GM12878 (cell line): Measurements from ENCODE around the gene DMRT1. TPM values are rescaled to one million over a fixed set of nuclear protein-coding genes. Genes with fewer than 3 reads are reported as not detected.

Experiments used
- ATAC-seq: fragments of 200-7000 bp; cut with Tn5 transposase; 3 replicates; pipeline ENCODE4 v1.9.1; 2020; ENCODE audit warnings: mild to moderate bottlenecking, moderate library complexity
- BruUV-seq: library from RNA; stranded (reverse); fragments of 400-500 nt; replicated peaks from 2 replicates; lab custom pipeline; 2021; lab: Mats Ljungman, UMichigan
- CTCF ChIA-PET: fragments of 300-600 bp; sonication (Branson Sonifier 250); formaldehyde crosslinking; extraction: SDS; loops from one replicate; lab custom pipeline; 2021; ENCODE audit warnings: inconsistent platforms; lab: Yijun Ruan, JAX
- POLR2A ChIA-PET: fragments of 350-600 bp; formaldehyde crosslinking; extraction: SDS; loops from one replicate; lab custom pipeline; 2021; ENCODE audit warnings: inconsistent platforms; lab: Charles Lee
- RAD21 ChIA-PET: fragments of 300-600 bp; sonication (Branson Sonifier 250); formaldehyde crosslinking; loops from one replicate; lab custom pipeline; 2023; ENCODE audit warnings: antibody characterized with exemption; ENCODE audit not compliant: unreplicated experiment; lab: Charles Lee
- SMC1A ChIA-PET: fragments of 300-600 bp; sonication (Branson Sonifier 250); formaldehyde crosslinking; loops from one replicate; lab custom pipeline; 2023; ENCODE audit not compliant: unreplicated experiment, uncharacterized antibody; lab: Charles Lee
- DNase-seq: peaks from one replicate; pipeline ENCODE4 v3.0.0-alpha.2; 2011; ENCODE audit warnings: low read depth, low spot score
- FAIRE-seq: peaks from 3 replicates; lab custom pipeline; 2011; peaks lifted over from hg19 to GRCh38; lab: Jason Lieb, UNC
- H2AFZ ChIP-seq: 2 replicates; pipeline ENCODE4 v1.6.0; 2011; ENCODE audit warnings: low read depth, low read length, control low read depth; ENCODE audit not compliant: control insufficient read depth
- H3K27ac ChIP-seq: 2 replicates; pipeline ENCODE4 v1.5.1; 2011; ENCODE audit warnings: control low read depth; ENCODE audit not compliant: control insufficient read depth, insufficient read depth
- H3K27me3 ChIP-seq, 2 experiments: replicated peaks in 1 of 2; 2 replicates each; pipeline versions ENCODE4 v1.6.0 to v1.6.1; 2011; ENCODE audit warnings: low read length in 1 of 2; ENCODE audit not compliant: control insufficient read depth in 2 of 2, insufficient read depth in 2 of 2
- H3K36me3 ChIP-seq, 2 experiments: 2 replicates each; pipeline ENCODE4 v1.5.1; 2011; ENCODE audit warnings: low read length in 1 of 2; ENCODE audit not compliant: control insufficient read depth in 2 of 2, insufficient read depth in 2 of 2
- H3K4me1 ChIP-seq: 2 replicates; pipeline ENCODE4 v1.6.1; 2011; ENCODE audit warnings: mild to moderate bottlenecking, low read length, moderate library complexity, mixed read lengths; ENCODE audit not compliant: control insufficient read depth, insufficient read depth
- H3K4me2 ChIP-seq: 2 replicates; pipeline ENCODE4 v1.6.0; 2011; ENCODE audit warnings: control low read depth; ENCODE audit not compliant: control insufficient read depth, insufficient read depth
- H3K4me3 ChIP-seq: fragments of 200-600 bp; sonication (generic); 2 replicates; pipeline ENCODE4 v1.5.1; 2016
- H3K79me2 ChIP-seq: 2 replicates; pipeline ENCODE4 v1.6.0; 2011; ENCODE audit warnings: low read length; ENCODE audit not compliant: control insufficient read depth, insufficient read depth
- H3K9ac ChIP-seq: 2 replicates; pipeline ENCODE4 v1.8.0; 2011; ENCODE audit warnings: low read length, control low read depth, mixed read lengths; ENCODE audit not compliant: control insufficient read depth, insufficient read depth
- H3K9me3 ChIP-seq: replicated peaks from 3 replicates; pipeline ENCODE4 v1.5.1; 2011; ENCODE audit warnings: mild to moderate bottlenecking, low read length; ENCODE audit not compliant: control insufficient read depth, insufficient read depth
- H4K20me1 ChIP-seq: 2 replicates; pipeline ENCODE4 v1.6.0; 2011; ENCODE audit not compliant: control insufficient read depth, insufficient read depth
- BRCA1 ChIP-seq: IDR thresholded peaks from 2 replicates; pipeline ENCODE4 v1.6.1; 2011; ENCODE audit warnings: low read depth, low read length, improper control_type of control experiment
- IRF4 ChIP-seq: IDR thresholded peaks from 2 replicates; pipeline ENCODE4 v1.6.1; 2011; ENCODE audit warnings: low read depth, low read length
- NR2C2 ChIP-seq: IDR thresholded peaks from 2 replicates; pipeline ENCODE4 v1.6.1; 2011; ENCODE audit warnings: borderline replicate concordance, low read depth; ENCODE audit not compliant: control insufficient read depth, insufficient read length
- SIN3A ChIP-seq: IDR thresholded peaks from 2 replicates; pipeline ENCODE4 v1.6.1; 2012; ENCODE audit warnings: low read depth, low read length, improper control_type of control experiment
- STAT1 ChIP-seq: fragments of 450-650 bp; conservative IDR thresholded peaks from 2 replicates; pipeline ENCODE4 v1.6.1; 2014; ENCODE audit warnings: antibody characterized with exemption, mild to moderate bottlenecking
- WGBS: methylation state at CpG from one replicate; pipeline ENCODE4 v1.1.6; 2016; ENCODE audit warnings: low lambda C conversion rate; ENCODE audit not compliant: insufficient replicate concordance, insufficient coverage; ENCODE audit errors: missing lambda C conversion rate; 5-methylcytosine and 5-hydroxymethylcytosine counted together
- in situ Hi-C: fragments of 300-500 bp; cut with MboI; formaldehyde crosslinking; loops from 9 replicates; pipeline ENCODE4 v1.14.3; 2018; ENCODE audit warnings: mixed read lengths
- intact Hi-C: fragments of 100-400 bp; cut with micrococcal nuclease; formaldehyde crosslinking; loops from one replicate; pipeline ENCODE4 v1.14.2; 2022; ENCODE audit not compliant: unreplicated experiment
- polyA plus RNA-seq, 11 experiments: library from polyadenylated mRNA; depleted of rRNA in 4 of 11; unstranded in 6 of 11; stranded (reverse) in 5 of 11; fragments of >200 nt; fragmentation: Nextera tagmentation in 4 of 11; fragmentation: Illumina TruSeq in 1 of 11; extraction: Ambion mirVana in 4 of 11; extraction: Trizol in 1 of 11; gene quantifications; 1 replicate in 1 of 11; 2 replicates in 10 of 11; pipeline versions ENCODE4 v1.2.1 to v1.2.3, GENCODE V29; 2011 to 2016; ENCODE audit warnings: inconsistent platforms in 2 of 11, missing spikeins in 2 of 11, low read depth in 1 of 11
- total RNA-seq, 4 experiments: library from RNA; depleted of rRNA in 3 of 4; stranded (reverse); fragments of >200 nt in 3 of 4; fragmentation: Illumina TruSeq in 1 of 4; extraction: Trizol in 1 of 4; gene quantifications; 2 replicates each; pipeline versions ENCODE4 v1.2.1 to v1.2.3, GENCODE V29; 2013 to 2021
- TF ChIP-seq, protein P1 (sequence below): fragments of 450-650 bp; formaldehyde crosslinking; IDR thresholded peaks from 2 replicates; pipeline ENCODE4 v1.5.0; 2022; ENCODE audit warnings: mild to moderate bottlenecking, missing genetic modification characterization
- TF ChIP-seq, protein P2 (sequence below): fragments of 450-650 bp; formaldehyde crosslinking; IDR thresholded peaks from 2 replicates; pipeline ENCODE4 v1.4.0; 2022; ENCODE audit warnings: mild to moderate bottlenecking, moderate library complexity

Gene DMRT1
- total and polyA plus RNA-seq, 10 of the 15 experiments (the other 5 are each of a cell fraction or from before 2014, with no cell fraction given): 0.06 to 1.9 (median 0.24) TPM

DNA sequence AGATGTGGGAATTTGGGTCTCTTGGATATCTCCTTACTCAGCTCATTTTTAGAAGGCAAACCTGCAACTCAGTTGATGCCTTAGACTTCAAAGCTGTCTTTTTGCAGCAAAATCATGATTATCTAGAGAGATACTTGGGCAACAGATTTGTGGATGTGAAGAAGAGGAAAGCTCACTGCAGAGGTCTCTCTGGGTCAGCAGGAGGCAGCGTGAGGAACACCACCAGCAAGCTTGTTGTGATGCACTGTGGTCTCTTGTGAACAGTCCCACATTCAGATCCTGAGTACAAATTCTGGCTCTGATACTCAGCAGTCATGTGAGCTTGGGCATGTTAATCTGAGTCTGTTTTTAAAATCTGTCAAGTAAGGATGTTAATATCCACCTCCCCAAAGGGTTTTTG, 108.6 kb downstream of the DMRT1 start:
- no peak for TF ChIP-seq NR2C2
- TF ChIP-seq STAT1: no peak
- TF ChIP-seq BRCA1: no peak
- no peak for TF ChIP-seq IRF4
- TF ChIP-seq SIN3A: no peak
- Histone ChIP-seq H3K9ac (no peak overlapping the region), H3K4me1 (no peaks in the 10 kb centered on the region), H4K20me1 (no peaks in the 10 kb centered on the region), H3K9me3 (no peaks in the 10 kb centered on the region), H3K4me2 (no peak overlapping the region), H2AFZ (no peak overlapping the region), H3K36me3 (no peaks in the 10 kb centered on the region), H3K79me2 (no peaks in the 10 kb centered on the region), H3K27ac (no peak overlapping the region), H3K27me3 (peaks cover 0 to 2% of the 10 kb centered on the region in 2 experiments; a peak in 1 of 4 replicates), H3K4me3 (no peak overlapping the region)
- WGBS: 0% methylated on average over 1 of the region's 1 CpG
- FAIRE-seq (no peak), DNase-seq (no peak), ATAC-seq (peak; percentile 43)
- ChIA-PET SMC1A (interaction anchor here (1.3 kb wide), 1 partner anchor 36 kb away, joined by 3 read pairs; no protein-coding TSS in a partner anchor), CTCF (interaction anchor here (0.9 to 2.0 kb wide), 4 partner anchors 10 to 59 kb away, joined by 3 to 5 read pairs (median 4); no protein-coding TSS in a partner anchor), POLR2A (no interaction called here), RAD21 (no interaction called here)
- BruUV-seq: no TSS peak
- in situ Hi-C loops (no loop called here), intact Hi-C loops (no loop called here)

DNA sequence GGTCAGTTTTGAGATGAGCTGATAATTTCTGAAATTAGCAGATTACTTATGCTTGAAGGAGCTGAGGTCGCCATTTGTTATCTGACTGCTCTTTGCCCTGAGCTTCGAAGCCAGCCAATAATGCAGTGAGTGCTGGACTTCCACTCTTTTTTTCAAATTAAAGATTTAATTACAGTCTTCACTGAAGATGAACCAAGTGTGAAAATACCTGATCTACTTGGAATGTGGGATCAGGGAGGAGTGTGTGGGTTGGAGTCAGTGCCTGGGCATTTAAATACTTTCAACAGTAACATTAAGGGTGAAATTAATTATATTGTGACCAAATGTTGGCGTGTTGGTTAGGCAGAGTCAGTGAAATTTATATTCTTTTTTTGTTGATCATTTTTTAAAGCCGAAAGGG, 111.0 kb downstream of the DMRT1 start:
- Histone ChIP-seq H3K36me3 (no peaks in the 10 kb centered on the region), H2AFZ (no peak overlapping the region), H3K4me1 (no peaks in the 10 kb centered on the region), H4K20me1 (no peaks in the 10 kb centered on the region), H3K27ac (no peak overlapping the region), H3K9ac (no peak overlapping the region)
- ChIA-PET RAD21 (no interaction called here), CTCF (interaction anchor here (1.2 to 1.4 kb wide), 2 partner anchors 24 kb away, joined by 3 to 4 read pairs; no protein-coding TSS in a partner anchor), POLR2A (no interaction called here)
- no peak for ATAC-seq
- BruUV-seq: no TSS peak
- in situ Hi-C loops: no loop called here
- FAIRE-seq: no peak
- TF ChIP-seq, protein P1, sequence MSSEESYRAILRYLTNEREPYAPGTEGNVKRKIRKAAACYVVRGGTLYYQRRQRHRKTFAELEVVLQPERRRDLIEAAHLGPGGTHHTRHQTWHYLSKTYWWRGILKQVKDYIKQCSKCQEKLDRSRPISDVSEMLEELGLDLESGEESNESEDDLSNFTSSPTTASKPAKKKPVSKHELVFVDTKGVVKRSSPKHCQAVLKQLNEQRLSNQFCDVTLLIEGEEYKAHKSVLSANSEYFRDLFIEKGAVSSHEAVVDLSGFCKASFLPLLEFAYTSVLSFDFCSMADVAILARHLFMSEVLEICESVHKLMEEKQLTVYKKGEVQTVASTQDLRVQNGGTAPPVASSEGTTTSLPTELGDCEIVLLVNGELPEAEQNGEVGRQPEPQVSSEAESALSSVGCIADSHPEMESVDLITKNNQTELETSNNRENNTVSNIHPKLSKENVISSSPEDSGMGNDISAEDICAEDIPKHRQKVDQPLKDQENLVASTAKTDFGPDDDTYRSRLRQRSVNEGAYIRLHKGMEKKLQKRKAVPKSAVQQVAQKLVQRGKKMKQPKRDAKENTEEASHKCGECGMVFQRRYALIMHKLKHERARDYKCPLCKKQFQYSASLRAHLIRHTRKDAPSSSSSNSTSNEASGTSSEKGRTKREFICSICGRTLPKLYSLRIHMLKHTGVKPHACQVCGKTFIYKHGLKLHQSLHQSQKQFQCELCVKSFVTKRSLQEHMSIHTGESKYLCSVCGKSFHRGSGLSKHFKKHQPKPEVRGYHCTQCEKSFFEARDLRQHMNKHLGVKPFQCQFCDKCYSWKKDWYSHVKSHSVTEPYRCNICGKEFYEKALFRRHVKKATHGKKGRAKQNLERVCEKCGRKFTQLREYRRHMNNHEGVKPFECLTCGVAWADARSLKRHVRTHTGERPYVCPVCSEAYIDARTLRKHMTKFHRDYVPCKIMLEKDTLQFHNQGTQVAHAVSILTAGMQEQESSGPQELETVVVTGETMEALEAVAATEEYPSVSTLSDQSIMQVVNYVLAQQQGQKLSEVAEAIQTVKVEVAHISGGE: no peak
- TF ChIP-seq, protein P2, sequence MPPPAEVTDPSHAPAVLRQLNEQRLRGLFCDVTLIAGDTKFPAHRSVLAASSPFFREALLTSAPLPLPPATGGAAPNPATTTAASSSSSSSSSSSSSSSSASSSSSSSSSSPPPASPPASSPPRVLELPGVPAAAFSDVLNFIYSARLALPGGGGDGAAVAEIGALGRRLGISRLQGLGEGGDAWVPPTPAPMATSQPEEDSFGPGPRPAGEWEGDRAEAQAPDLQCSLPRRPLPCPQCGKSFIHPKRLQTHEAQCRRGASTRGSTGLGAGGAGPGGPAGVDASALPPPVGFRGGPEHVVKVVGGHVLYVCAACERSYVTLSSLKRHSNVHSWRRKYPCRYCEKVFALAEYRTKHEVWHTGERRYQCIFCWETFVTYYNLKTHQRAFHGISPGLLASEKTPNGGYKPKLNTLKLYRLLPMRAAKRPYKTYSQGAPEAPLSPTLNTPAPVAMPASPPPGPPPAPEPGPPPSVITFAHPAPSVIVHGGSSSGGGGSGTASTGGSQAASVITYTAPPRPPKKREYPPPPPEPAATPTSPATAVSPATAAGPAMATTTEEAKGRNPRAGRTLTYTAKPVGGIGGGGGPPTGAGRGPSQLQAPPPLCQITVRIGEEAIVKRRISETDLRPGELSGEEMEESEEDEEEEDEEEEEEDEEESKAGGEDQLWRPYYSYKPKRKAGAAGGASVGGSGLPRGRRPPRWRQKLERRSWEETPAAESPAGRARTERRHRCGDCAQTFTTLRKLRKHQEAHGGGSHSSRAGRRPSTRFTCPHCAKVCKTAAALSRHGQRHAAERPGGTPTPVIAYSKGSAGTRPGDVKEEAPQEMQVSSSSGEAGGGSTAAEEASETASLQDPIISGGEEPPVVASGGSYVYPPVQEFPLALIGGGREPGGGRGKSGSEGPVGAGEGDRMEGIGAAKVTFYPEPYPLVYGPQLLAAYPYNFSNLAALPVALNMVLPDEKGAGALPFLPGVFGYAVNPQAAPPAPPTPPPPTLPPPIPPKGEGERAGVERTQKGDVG: no peak
- TF ChIP-seq, all 136 proteins: peak for 0
- DNase-seq: no peak
- H3K27me3 ChIP-seq: peaks cover 1 to 2% of the 10 kb centered on the region in 2 experiments; a peak in 2 of 4 replicates
- no peak overlapping the region for H3K4me2 ChIP-seq
- no peaks in the 10 kb centered on the region for H3K79me2 ChIP-seq
- no peak overlapping the region for H3K4me3 ChIP-seq
- intact Hi-C loops: no loop called here
- 11% methylated on average over 4 of the region's 4 CpGs for WGBS
- H3K9me3 ChIP-seq: no peaks in the 10 kb centered on the region
- SMC1A ChIA-PET: interaction anchor here (0.6 kb wide), 1 partner anchor 34 kb away, joined by 4 read pairs; no protein-coding TSS in a partner anchor
